OCI-LY1 (cell line): Measurements from ENCODE around the gene CFAP251.

Experiments
- H2AFZ ChIP-seq: fragments of 200-600 bp; sonication (generic), shearing (Covaris generic); 2 replicates; pipeline ENCODE4 v1.6.0; 2014; ENCODE audit warnings: antibody characterized with exemption, mild to moderate bottlenecking, low read length
- H3F3A ChIP-seq: fragments of 200-600 bp; sonication (generic), shearing (Covaris generic); 2 replicates; pipeline ENCODE4 v1.6.0; 2014; ENCODE audit warnings: mild to moderate bottlenecking, antibody characterized with exemption, low read length, moderate library complexity; ENCODE audit not compliant: insufficient read depth
- H3K27ac ChIP-seq: fragments of 200-600 bp; sonication (generic); 2 replicates; pipeline ENCODE4 v1.5.1; 2014; ENCODE audit warnings: low read length, mixed run types, mild to moderate bottlenecking, low read depth; ENCODE audit not compliant: poor library complexity, severe bottlenecking
- H3K27me3 ChIP-seq: fragments of 200-600 bp; sonication (generic); 2 replicates; pipeline ENCODE4 v1.6.0; 2014; ENCODE audit warnings: antibody characterized with exemption, mild to moderate bottlenecking, low read length, moderate library complexity; ENCODE audit not compliant: insufficient read depth
- H3K36me3 ChIP-seq: fragments of 200-600 bp; sonication (generic); 2 replicates; pipeline ENCODE4 v1.6.1; 2014; ENCODE audit warnings: mild to moderate bottlenecking, antibody characterized with exemption, low read length, moderate library complexity, mixed read lengths; ENCODE audit not compliant: insufficient read depth
- H3K4me1 ChIP-seq: fragments of 200-600 bp; sonication (generic); 2 replicates; pipeline ENCODE4 v1.5.1; 2014; ENCODE audit warnings: mild to moderate bottlenecking, low read length, moderate library complexity; ENCODE audit not compliant: insufficient read depth, severe bottlenecking
- H3K4me2 ChIP-seq: fragments of 200-600 bp; sonication (generic), shearing (Covaris generic); 2 replicates; pipeline ENCODE4 v1.6.1; 2014; ENCODE audit warnings: low read length
- H3K4me3 ChIP-seq: fragments of 200-600 bp; sonication (generic); 2 replicates; pipeline ENCODE4 v1.5.1; 2014; ENCODE audit warnings: low read length, low read depth, mild to moderate bottlenecking, mixed read lengths; ENCODE audit not compliant: poor library complexity, severe bottlenecking
- H3K79me2 ChIP-seq: fragments of 200-600 bp; shearing (Covaris generic); 2 replicates; pipeline ENCODE4 v1.6.1; 2016; ENCODE audit warnings: mixed run types, low read length, mixed read lengths; ENCODE audit not compliant: insufficient read depth
- H3K9ac ChIP-seq: fragments of 200-600 bp; sonication (generic), shearing (Covaris generic); 2 replicates; pipeline ENCODE4 v1.6.1; 2014; ENCODE audit warnings: mild to moderate bottlenecking, low read length, mixed read lengths
- H3K9me2 ChIP-seq: fragments of 200-600 bp; sonication (generic), shearing (Covaris generic); 2 replicates; pipeline ENCODE4 v1.6.1; 2014; ENCODE audit warnings: low read depth, mild to moderate bottlenecking, low read length, mixed read lengths
- H3K9me3 ChIP-seq: fragments of 200-600 bp; shearing (Covaris generic); 2 replicates; pipeline ENCODE4 v1.6.1; 2014; ENCODE audit warnings: low read length, mixed read lengths
- H4K20me1 ChIP-seq: fragments of 200-600 bp; sonication (generic), shearing (Covaris generic); 2 replicates; pipeline ENCODE4 v1.6.0; 2016; ENCODE audit warnings: mild to moderate bottlenecking, low read length; ENCODE audit not compliant: insufficient read depth
- EZH2 ChIP-seq: fragments of 200-600 bp; sonication (generic), shearing (Covaris generic); IDR thresholded peaks from 2 replicates; pipeline ENCODE4 v1.8.0; 2017; ENCODE audit warnings: borderline replicate concordance, mixed run types, mild to moderate bottlenecking, antibody characterized with exemption, low read length, moderate library complexity, mixed read lengths
- TF ChIP-seq, protein P1 (sequence below): fragments of 200-600 bp; sonication (generic), shearing (Covaris generic); IDR thresholded peaks from 2 replicates; pipeline ENCODE4 v1.5.1; 2017; ENCODE audit warnings: mild to moderate bottlenecking, antibody characterized with exemption, low read length, moderate library complexity, mixed read lengths

The CFAP251 gene

DNA sequence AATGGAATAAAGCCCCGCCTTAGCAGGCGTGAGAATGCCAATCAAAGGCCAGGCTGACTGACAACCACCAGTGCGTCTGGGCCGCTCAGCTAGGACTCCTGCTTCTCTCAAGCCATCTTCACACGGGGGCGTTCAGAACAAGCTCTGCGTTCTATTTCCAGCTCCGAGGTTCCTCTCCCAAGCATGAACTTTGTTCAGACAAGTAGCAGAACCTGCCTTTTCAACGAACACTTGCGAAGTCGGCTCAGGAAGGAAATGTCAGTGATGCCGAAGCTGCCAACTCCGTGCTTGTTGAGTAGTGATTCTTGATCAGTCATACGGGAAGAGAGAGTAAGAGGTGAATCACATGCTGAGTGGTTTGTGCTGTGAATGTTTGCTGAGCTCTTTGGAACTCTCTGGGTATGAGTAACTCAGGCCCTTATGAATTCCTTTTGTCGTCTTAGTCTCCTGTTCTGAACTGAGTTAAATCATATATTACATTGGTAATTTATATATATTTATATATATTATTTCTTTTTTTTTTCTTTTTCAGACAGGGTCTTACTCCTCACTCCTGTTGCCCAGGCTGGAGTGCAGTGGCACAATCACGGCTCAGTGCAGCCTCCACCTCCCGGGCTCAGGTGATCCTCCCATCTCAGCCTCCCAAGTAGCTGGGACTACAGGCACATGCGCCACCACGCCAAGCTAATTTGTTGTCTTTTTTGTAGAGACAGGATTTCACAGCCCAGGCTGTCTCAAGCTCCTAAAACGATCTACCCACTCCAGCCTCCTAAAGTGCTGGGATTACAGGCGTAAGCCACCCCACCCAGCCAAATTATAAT is 73.9 kb downstream of the CFAP251 start:
- Histone ChIP-seq H3K4me1 (peaks cover 52% of the 10 kb centered on the region), H3F3A (peaks cover 11% of the 10 kb centered on the region; the same call in 1 of the 2 replicates), H3K4me3 (peak overlapping the region; percentile 52), H3K9me2 (no peaks in the 10 kb centered on the region), H3K27ac (peak overlapping the region; percentile 93), H3K9me3 (no peaks in the 10 kb centered on the region), H4K20me1 (no peaks in the 10 kb centered on the region), H3K4me2 (peak overlapping the region; percentile 59), H2AFZ (no peak overlapping the region), H3K9ac (peak overlapping the region; percentile 58), H3K27me3 (no peaks in the 10 kb centered on the region), H3K36me3 (no peaks in the 10 kb centered on the region), H3K79me2 (peaks cover 8% of the 10 kb centered on the region; the same call in 1 of the 2 replicates)
- TF ChIP-seq, protein P1, sequence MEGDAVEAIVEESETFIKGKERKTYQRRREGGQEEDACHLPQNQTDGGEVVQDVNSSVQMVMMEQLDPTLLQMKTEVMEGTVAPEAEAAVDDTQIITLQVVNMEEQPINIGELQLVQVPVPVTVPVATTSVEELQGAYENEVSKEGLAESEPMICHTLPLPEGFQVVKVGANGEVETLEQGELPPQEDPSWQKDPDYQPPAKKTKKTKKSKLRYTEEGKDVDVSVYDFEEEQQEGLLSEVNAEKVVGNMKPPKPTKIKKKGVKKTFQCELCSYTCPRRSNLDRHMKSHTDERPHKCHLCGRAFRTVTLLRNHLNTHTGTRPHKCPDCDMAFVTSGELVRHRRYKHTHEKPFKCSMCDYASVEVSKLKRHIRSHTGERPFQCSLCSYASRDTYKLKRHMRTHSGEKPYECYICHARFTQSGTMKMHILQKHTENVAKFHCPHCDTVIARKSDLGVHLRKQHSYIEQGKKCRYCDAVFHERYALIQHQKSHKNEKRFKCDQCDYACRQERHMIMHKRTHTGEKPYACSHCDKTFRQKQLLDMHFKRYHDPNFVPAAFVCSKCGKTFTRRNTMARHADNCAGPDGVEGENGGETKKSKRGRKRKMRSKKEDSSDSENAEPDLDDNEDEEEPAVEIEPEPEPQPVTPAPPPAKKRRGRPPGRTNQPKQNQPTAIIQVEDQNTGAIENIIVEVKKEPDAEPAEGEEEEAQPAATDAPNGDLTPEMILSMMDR, result no peak
- TF ChIP-seq EZH2, result no peak

DNA sequence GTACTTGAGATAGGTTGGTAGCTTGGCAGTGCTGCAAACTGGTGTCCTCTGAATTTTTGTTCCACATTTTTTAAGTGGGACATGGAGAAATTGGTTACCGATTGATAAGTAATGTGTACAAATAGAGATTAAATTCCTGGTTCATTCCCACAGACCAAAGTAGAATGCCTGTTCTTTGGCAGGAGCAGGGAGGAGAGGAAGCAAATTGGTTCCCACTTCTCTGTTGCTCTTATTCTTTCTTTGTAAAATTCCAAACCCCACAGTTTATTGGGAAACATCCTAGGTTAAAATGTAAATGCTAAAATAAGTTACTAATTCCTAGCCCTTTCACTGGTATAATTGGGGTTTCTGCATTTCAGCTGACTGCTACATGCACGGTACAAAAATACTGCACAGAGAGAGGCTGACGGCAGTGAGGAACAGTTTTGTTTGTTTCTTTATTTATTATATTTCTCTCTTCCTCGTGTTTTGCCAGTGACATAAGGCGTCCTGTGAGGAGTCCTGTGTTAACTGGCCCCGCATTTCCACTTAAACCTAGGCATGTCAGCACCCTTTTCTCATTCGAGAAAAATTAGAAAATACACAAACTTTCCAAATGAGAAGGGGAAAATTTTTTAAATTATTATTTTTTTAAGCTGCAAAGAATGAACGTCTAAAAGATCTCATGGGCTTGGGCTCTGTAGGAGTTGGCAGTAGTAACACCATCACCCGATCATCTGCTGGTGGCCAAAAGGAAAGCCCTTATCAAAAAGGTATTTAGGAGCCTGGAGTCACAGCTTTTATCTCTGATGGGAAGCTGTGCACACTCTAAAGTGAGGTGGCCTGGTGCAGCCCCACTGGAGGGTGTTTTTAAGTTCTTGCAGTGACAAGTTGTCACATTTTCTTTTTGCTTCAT is 77.9 kb downstream of the CFAP251 start:
- H3K9me2 ChIP-seq, result no peaks in the 10 kb centered on the region
- H3K4me2 ChIP-seq, result peak overlapping the region; percentile 61
- TF ChIP-seq, protein P1, result no peak
- TF ChIP-seq EZH2, result no peak
- peaks cover 22% of the 10 kb centered on the region for H3K36me3 ChIP-seq
- H3F3A ChIP-seq, result peaks cover 3% of the 10 kb centered on the region; the same call in 1 of the 2 replicates
- no peaks in the 10 kb centered on the region for H3K27me3 ChIP-seq
- no peak overlapping the region for H2AFZ ChIP-seq
- H3K79me2 ChIP-seq, result peaks cover 8% of the 10 kb centered on the region; the same call in 1 of the 2 replicates
- H3K9ac ChIP-seq, result peak overlapping the region; percentile 65
- H3K4me1 ChIP-seq, result peaks cover 41% of the 10 kb centered on the region
- H3K9me3 ChIP-seq, result 0 out of 2 replicates have a peak, but pooled peaks cover 8% of the 10 kb centered on the region
- H3K27ac ChIP-seq, result peak overlapping the region; percentile 96
- no peaks in the 10 kb centered on the region for H4K20me1 ChIP-seq
- H3K4me3 ChIP-seq, result peak overlapping the region; percentile 54

DNA sequence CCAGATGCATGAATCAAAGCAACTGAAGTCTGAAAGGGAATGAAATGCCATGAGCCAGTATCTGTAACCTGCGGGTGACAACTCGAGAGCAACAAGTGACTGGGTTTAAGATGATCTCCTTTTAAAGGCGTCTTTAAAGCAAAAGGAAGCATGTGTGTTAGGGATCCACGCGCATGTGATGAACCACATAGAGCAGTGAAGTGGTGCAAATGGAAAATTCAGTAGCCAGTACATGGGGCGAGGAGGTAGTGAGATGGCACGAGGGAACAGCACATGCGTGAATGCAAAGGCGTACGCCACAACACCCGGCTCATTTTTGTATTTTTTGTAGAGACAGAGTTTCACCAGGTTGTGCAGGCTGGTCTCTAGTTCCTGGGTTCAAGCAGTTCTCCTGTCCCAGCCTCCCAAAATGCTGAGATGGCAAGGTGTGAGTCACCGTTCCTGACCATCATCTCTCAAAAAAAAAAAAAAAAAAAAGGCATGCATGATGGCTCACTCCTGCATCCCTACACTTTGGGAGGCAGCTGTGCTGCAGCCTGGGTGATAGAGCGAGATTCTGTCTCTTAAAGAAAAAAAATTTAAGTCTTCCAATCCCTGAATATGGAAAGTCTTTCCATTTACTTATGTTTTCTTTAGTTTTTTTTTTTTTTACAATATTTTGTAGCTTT is 78.7 kb downstream of the CFAP251 start:
- Histone ChIP-seq H3K4me2 (peak overlapping the region; percentile 61), H3K9me3 (0 out of 2 replicates have a peak, but pooled peaks cover 8% of the 10 kb centered on the region), H3K9ac (peak overlapping the region; percentile 65), H2AFZ (no peak overlapping the region), H3K79me2 (peaks cover 8% of the 10 kb centered on the region; the same call in 1 of the 2 replicates), H4K20me1 (no peaks in the 10 kb centered on the region), H3K4me3 (peak overlapping the region; percentile 54), H3K27me3 (no peaks in the 10 kb centered on the region), H3K4me1 (peaks cover 33% of the 10 kb centered on the region), H3F3A (peaks cover 3% of the 10 kb centered on the region; the same call in 1 of the 2 replicates), H3K36me3 (peaks cover 30% of the 10 kb centered on the region), H3K27ac (peak overlapping the region; percentile 96), H3K9me2 (no peaks in the 10 kb centered on the region)
- TF ChIP-seq EZH2, result no peak
- TF ChIP-seq, protein P1, result no peak
